GM08714 (cell line): ENCODE data around the gene CADM2.

ENCODE experiments used
- H3K4me3 ChIP-seq: fragments of 200-500 bp; sonication (Bioruptor generic); 2 replicates; pipeline ENCODE4 v1.5.1; 2014; ENCODE audit warnings: mild to moderate bottlenecking, low read length, inconsistent platforms
- ZNF274 ChIP-seq: IDR thresholded peaks from 2 replicates; pipeline ENCODE4 v1.6.1; 2012; ENCODE audit warnings: mild to moderate bottlenecking, low read depth, low read length

The CADM2 gene

DNA sequence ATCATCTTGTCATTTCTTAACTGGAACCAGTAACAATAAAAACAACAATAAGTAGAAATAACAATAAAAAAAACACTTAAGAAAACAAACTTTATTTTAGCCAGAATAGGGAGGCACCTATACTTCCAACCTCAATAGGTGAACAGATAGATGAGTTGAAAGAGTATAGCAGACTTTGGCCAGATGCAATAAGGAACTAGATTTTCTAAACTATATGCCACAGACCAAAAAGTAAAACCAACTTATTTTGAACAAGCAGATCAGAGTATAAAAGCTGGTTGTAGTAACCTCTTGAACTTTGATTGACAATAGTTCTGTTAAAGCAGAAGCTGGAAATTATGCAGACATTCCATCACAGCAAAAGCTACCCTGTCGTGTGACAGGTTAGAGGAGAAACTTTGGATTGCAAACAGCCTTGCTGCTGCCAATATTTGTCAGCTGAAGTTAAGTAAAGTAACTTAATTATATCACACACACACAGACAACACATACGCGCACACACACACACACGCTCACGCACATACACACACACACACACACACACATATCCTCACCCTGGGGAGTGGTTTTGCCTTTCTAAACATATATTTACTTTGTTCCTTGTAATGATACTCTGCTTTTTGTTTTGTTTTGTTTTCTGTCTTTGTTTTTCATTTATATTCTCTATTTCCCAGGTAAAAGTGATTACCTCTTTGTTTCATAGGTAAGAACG lies 1128.5 kb downstream of the CADM2 start:
- TF ChIP-seq ZNF274 = no peak

DNA sequence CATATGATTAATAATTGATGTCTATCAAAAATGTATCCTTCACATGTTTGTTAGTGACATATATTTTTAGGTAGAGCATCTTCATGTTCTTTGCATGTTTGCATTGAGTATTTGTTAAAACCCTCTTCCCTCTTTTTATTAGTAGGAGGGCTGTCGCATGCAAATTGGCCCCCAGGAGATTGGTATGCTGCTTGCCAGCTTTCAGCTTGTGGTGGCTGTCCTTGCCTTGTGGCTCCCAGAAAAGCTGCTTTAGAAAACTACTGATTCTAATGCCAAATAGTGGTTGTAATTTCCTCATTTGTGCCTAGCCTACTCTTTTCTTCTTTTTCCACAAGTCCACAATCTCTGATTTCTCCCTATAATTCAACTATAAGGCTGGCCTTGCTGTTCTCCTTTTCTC lies 1145.4 kb downstream of the CADM2 start:
- H3K4me3 ChIP-seq = no peak overlapping the region
- TF ChIP-seq ZNF274 = no peak

More for the DNA sequence above, 1128.5 kb downstream of the CADM2 start:
- H3K4me3 ChIP-seq = no peak overlapping the region

- no peak overlapping the region for H3K4me3 ChIP-seq
- TF ChIP-seq ZNF274 = no peak
Measured at GRCh38 chr3:86109434-86109833, 1150.6 kb downstream of the CADM2 start.
